ENCODE measurements around the gene AK9. TPM values are rescaled to one million over a fixed set of nuclear protein-coding genes. Genes with fewer than 3 reads are reported as not detected.
"Not testable (repeated sequence)": the region's sequence is repeated elsewhere in the genome, so short reads cannot be mapped to it uniquely, and the experiment has no call there.

Gene AK9
- total RNA-seq, 1 donor from 2014 or later, result 12.9 TPM

GRCh38 chr6:109625199-109625598 lies 65.8 kb downstream of the AK9 start:
- no peak for DNase-seq (ENCODE audit: low spot score)

GRCh38 chr6:109623288-109623687 lies 67.7 kb downstream of the AK9 start:
- no peak for DNase-seq (ENCODE audit: low spot score)

GRCh38 chr6:109612268-109612667 lies 78.7 kb downstream of the AK9 start:
- DNase-seq (ENCODE audit: low spot score), result no peak

GRCh38 chr6:109611502-109611901 lies 79.5 kb downstream of the AK9 start:
- DNase-seq (ENCODE audit: low spot score), result no peak

- DNase-seq (ENCODE audit: low spot score), result no peak
Observed at GRCh38 chr6:109610590-109610989, 80.4 kb downstream of the AK9 start.

- DNase-seq (ENCODE audit: low spot score), result no peak
Observed at GRCh38 chr6:109609737-109610136, 81.3 kb downstream of the AK9 start.

GRCh38 chr6:109606359-109606758 lies 84.6 kb downstream of the AK9 start:
- DNase-seq (ENCODE audit: low spot score), result no peak

GRCh38 chr6:109595998-109596397 lies 95.0 kb downstream of the AK9 start:
- DNase-seq (ENCODE audit: low spot score), result no peak

- no peak for DNase-seq (ENCODE audit: low spot score)
Observed at GRCh38 chr6:109580519-109580918, 110.5 kb downstream of the AK9 start.

GRCh38 chr6:109579361-109579760 lies 111.6 kb downstream of the AK9 start:
- DNase-seq (ENCODE audit: low spot score), result no peak

GRCh38 chr6:109569901-109570300 lies 121.1 kb downstream of the AK9 start:
- DNase-seq (ENCODE audit: low spot score), result not testable (repeated sequence)

GRCh38 chr6:109561844-109562243 lies 129.2 kb downstream of the AK9 start:
- DNase-seq (ENCODE audit: low spot score), result no peak

- DNase-seq (ENCODE audit: low spot score), result no peak
Observed at GRCh38 chr6:109531446-109531845, 159.6 kb downstream of the AK9 start.

- no peak for DNase-seq (ENCODE audit: low spot score)
Observed at GRCh38 chr6:109527989-109528388, 163.0 kb downstream of the AK9 start.

GRCh38 chr6:109526905-109527628 lies 163.9 kb downstream of the AK9 start:
- DNase-seq (ENCODE audit: low spot score), result peak; percentile 50

GRCh38 chr6:109524129-109524528 lies 166.9 kb downstream of the AK9 start:
- no peak for DNase-seq (ENCODE audit: low spot score)

GRCh38 chr6:109523478-109523877 lies 167.5 kb downstream of the AK9 start:
- DNase-seq (ENCODE audit: low spot score), result no peak

- no peak for DNase-seq (ENCODE audit: low spot score)
Observed at GRCh38 chr6:109521080-109521479, 169.9 kb downstream of the AK9 start.

- not testable (repeated sequence) for DNase-seq (ENCODE audit: low spot score)
Observed at GRCh38 chr6:109519647-109520046, 171.4 kb downstream of the AK9 start.

GRCh38 chr6:109516929-109517328 lies 174.1 kb downstream of the AK9 start:
- DNase-seq (ENCODE audit: low spot score), result no peak

GRCh38 chr6:109515781-109516409 lies 175.1 kb downstream of the AK9 start:
- no peak for DNase-seq (ENCODE audit: low spot score)

GRCh38 chr6:109514946-109515345 lies 176.1 kb downstream of the AK9 start:
- DNase-seq (ENCODE audit: low spot score), result no peak

GRCh38 chr6:109513571-109514071 lies 177.4 kb downstream of the AK9 start:
- no peak for DNase-seq (ENCODE audit: low spot score)

Data from ureter (tissue), 1 donor.